ENCODE measurements around the gene NRG2. TPM values are rescaled to one million over a fixed set of nuclear protein-coding genes. Genes with fewer than 3 reads are reported as not detected.

The NRG2 gene
- total RNA-seq, 1 experiment from 2014 or later: 1.8 TPM

DNA sequence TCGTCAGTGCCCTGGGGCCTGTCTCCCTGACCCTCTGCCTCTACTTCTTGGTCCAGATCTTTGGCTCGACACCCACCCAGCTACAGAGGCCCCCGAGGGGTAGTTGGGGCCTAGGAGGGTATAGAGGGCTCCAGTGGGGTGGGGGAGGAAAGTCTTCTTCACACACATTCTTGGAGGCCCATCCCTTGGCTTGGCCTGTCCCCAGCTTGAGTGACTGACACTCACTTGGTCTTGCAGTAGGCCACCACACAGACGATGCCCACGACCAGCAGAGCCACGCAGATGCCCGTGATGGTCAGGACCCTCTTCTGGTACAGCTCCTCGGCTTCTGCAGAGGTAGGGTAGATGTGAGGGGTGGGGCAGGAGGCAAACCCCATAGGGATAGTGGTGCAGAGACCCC, 187.6 kb downstream of the NRG2 start:
- H3K27ac ChIP-seq (ENCODE audit: low read length): no peak overlapping the region
- no peaks in the 10 kb centered on the region for H3F3A ChIP-seq (ENCODE audit: low read length, unreplicated experiment)
- H3K9me2 ChIP-seq (replicated peaks; ENCODE audit: low read length): no peaks in the 10 kb centered on the region
- no peak for TF ChIP-seq EZH2 (IDR thresholded peaks at IDR 0.05; ENCODE audit: low read length, unreplicated experiment)
- TF ChIP-seq, protein P1, sequence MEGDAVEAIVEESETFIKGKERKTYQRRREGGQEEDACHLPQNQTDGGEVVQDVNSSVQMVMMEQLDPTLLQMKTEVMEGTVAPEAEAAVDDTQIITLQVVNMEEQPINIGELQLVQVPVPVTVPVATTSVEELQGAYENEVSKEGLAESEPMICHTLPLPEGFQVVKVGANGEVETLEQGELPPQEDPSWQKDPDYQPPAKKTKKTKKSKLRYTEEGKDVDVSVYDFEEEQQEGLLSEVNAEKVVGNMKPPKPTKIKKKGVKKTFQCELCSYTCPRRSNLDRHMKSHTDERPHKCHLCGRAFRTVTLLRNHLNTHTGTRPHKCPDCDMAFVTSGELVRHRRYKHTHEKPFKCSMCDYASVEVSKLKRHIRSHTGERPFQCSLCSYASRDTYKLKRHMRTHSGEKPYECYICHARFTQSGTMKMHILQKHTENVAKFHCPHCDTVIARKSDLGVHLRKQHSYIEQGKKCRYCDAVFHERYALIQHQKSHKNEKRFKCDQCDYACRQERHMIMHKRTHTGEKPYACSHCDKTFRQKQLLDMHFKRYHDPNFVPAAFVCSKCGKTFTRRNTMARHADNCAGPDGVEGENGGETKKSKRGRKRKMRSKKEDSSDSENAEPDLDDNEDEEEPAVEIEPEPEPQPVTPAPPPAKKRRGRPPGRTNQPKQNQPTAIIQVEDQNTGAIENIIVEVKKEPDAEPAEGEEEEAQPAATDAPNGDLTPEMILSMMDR (conservative IDR thresholded peaks at IDR 0.05; ENCODE audit: low read depth, low read length): no peak
- TF ChIP-seq EZH2phosphoT487 (IDR thresholded peaks at IDR 0.05; ENCODE audit: borderline replicate concordance, low read length): no peak
- CTCF ChIA-PET: no interaction called here
- no peaks in the 10 kb centered on the region for H4K20me1 ChIP-seq (ENCODE audit: low read length)
- ATAC-seq (no peak), DNase-seq (no peak)
- H3K9me3 ChIP-seq (ENCODE audit: low read length): no peaks in the 10 kb centered on the region
- H3K79me2 ChIP-seq (ENCODE audit: low read length): no peaks in the 10 kb centered on the region
- intact Hi-C loops (cut with micrococcal nuclease): no loop called here
- no peak overlapping the region for H3K4me2 ChIP-seq (ENCODE audit: low read length)
- H3K4me1 ChIP-seq (ENCODE audit: insufficient read depth, low read length): no peaks in the 10 kb centered on the region
- POLR2A ChIA-PET (ENCODE audit: unreplicated experiment): no interaction called here
- no peak overlapping the region for H3K9ac ChIP-seq (ENCODE audit: low read length)
- no peaks in the 10 kb centered on the region for H3K36me3 ChIP-seq (ENCODE audit: low read depth, low read length)
- BruUV-seq (replicated peaks): no TSS peak
- no peak overlapping the region for H2AFZ ChIP-seq (ENCODE audit: low read length)
- H3K4me3 ChIP-seq (ENCODE audit: low read length): no peak overlapping the region
- no peaks in the 10 kb centered on the region for H3K27me3 ChIP-seq (ENCODE audit: low read length)

DNA sequence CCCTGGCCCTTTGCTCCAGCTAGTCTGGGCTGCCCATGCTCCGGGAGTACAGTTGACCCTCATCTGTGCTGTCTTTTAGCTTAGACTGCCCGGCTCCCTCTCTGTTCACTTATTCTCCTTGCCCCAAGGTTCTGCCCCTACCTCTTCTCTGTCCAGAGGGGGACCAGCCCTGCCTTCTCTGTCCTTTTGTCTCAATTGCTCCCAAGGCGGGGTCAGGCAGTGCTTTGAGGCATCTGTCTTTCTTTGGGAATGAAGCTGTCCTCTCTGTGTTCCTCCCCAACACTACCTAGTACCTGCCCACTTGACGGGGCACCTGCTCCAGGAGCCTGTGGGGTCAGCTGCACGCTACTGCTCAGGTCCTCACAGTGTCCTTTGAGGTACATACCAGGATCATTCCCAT, 188.1 kb downstream of the NRG2 start:
- intact Hi-C loops (cut with micrococcal nuclease): no loop called here
- Histone ChIP-seq H3K27ac (ENCODE audit: low read length) (no peak overlapping the region), H3K4me3 (ENCODE audit: low read length) (no peak overlapping the region), H3K79me2 (ENCODE audit: low read length) (no peaks in the 10 kb centered on the region), H3K9me2 (replicated peaks; ENCODE audit: low read length) (no peaks in the 10 kb centered on the region), H3K27me3 (ENCODE audit: low read length) (no peaks in the 10 kb centered on the region), H3F3A (ENCODE audit: low read length, unreplicated experiment) (no peaks in the 10 kb centered on the region), H3K9me3 (ENCODE audit: low read length) (no peaks in the 10 kb centered on the region), H3K9ac (ENCODE audit: low read length) (no peak overlapping the region), H2AFZ (ENCODE audit: low read length) (no peak overlapping the region), H3K4me1 (ENCODE audit: insufficient read depth, low read length) (no peaks in the 10 kb centered on the region), H3K4me2 (ENCODE audit: low read length) (no peak overlapping the region), H3K36me3 (ENCODE audit: low read depth, low read length) (no peaks in the 10 kb centered on the region), H4K20me1 (ENCODE audit: low read length) (no peaks in the 10 kb centered on the region)
- POLR2A ChIA-PET (ENCODE audit: unreplicated experiment): no interaction called here
- DNase-seq: no peak
- no peak for ATAC-seq
- BruUV-seq (replicated peaks): no TSS peak
- TF ChIP-seq, protein P1 (conservative IDR thresholded peaks at IDR 0.05; ENCODE audit: low read depth, low read length): no peak
- no peak for TF ChIP-seq EZH2phosphoT487 (IDR thresholded peaks at IDR 0.05; ENCODE audit: borderline replicate concordance, low read length)
- TF ChIP-seq EZH2 (IDR thresholded peaks at IDR 0.05; ENCODE audit: low read length, unreplicated experiment): no peak
- CTCF ChIA-PET: no interaction called here

DNA sequence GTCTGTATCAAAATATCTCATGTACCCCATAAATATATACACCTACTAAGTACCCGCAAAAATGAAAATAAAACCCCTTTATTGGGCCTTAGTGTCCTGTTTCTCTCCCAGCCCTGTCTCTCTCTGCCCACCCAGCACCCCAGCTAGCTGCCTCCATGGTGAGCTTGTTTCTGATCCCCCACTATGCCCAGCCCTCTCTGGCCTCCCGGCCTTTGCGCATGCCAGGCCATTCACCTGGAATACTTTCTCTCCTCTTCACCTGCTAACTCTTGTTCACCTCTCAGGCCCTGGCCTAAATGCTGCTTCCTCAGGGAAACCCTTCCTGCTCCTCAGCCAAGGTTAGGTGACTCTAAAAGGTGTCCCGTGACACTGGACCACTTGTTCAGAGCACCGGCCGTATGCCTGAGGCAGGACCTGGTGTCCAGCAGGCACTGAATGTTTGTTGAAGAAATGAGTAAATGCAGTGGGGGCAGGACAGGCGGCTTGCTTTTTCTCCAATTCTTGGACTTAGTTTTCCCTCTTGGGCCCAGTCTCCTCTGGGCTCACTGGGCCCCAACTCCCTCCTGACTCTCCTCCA, 189.0 kb downstream of the NRG2 start:
- ChIA-PET POLR2A (ENCODE audit: unreplicated experiment) (no interaction called here), CTCF (no interaction called here)
- DNase-seq: no peak
- ATAC-seq: no peak
- no peaks in the 10 kb centered on the region for H3K79me2 ChIP-seq (ENCODE audit: low read length)
- no peaks in the 10 kb centered on the region for H3K9me2 ChIP-seq (replicated peaks; ENCODE audit: low read length)
- H3K4me2 ChIP-seq (ENCODE audit: low read length): no peak overlapping the region
- intact Hi-C loops (cut with micrococcal nuclease): no loop called here
- no peaks in the 10 kb centered on the region for H3K4me1 ChIP-seq (ENCODE audit: insufficient read depth, low read length)
- H4K20me1 ChIP-seq (ENCODE audit: low read length): no peaks in the 10 kb centered on the region
- H3K27ac ChIP-seq (ENCODE audit: low read length): no peak overlapping the region
- H3K9me3 ChIP-seq (ENCODE audit: low read length): no peaks in the 10 kb centered on the region
- no peaks in the 10 kb centered on the region for H3K36me3 ChIP-seq (ENCODE audit: low read depth, low read length)
- no peak overlapping the region for H2AFZ ChIP-seq (ENCODE audit: low read length)
- no peak overlapping the region for H3K9ac ChIP-seq (ENCODE audit: low read length)
- no peaks in the 10 kb centered on the region for H3F3A ChIP-seq (ENCODE audit: low read length, unreplicated experiment)
- BruUV-seq (replicated peaks): no TSS peak
- TF ChIP-seq EZH2 (IDR thresholded peaks at IDR 0.05; ENCODE audit: low read length, unreplicated experiment) (no peak), EZH2phosphoT487 (IDR thresholded peaks at IDR 0.05; ENCODE audit: borderline replicate concordance, low read length) (no peak)
- TF ChIP-seq, protein P1 (conservative IDR thresholded peaks at IDR 0.05; ENCODE audit: low read depth, low read length): no peak
- H3K4me3 ChIP-seq (ENCODE audit: low read length): no peak overlapping the region
- H3K27me3 ChIP-seq (ENCODE audit: low read length): no peaks in the 10 kb centered on the region

Measured in PC-3 (cell line).